Lower lobe of right lung (tissue), 2 donors: ENCODE results near the gene PIK3CA. TPM values are rescaled to one million over a fixed set of nuclear protein-coding genes. Genes with fewer than 3 reads are reported as not detected.

Experiments
- ATAC-seq, 2 donors: fragments of 200-7000 bp; cut with Tn5 transposase; one replicate each; pipeline ENCODE4 v1.9.1; 2020 to 2022; ENCODE audit warnings: mild to moderate bottlenecking in 2 of 2, moderate library complexity in 2 of 2
- DNase-seq: peaks from one replicate; pipeline ENCODE4 v3.0.0-alpha.2; 2020
- H3K27ac ChIP-seq: fragments of 200-600 bp; one replicate; pipeline ENCODE4 v1.8.0; 2022
- H3K27me3 ChIP-seq: fragments of 200-600 bp; one replicate; pipeline ENCODE4 v1.8.0; 2022; ENCODE audit warnings: low read depth
- H3K36me3 ChIP-seq: fragments of 200-600 bp; one replicate; pipeline ENCODE4 v1.8.0; 2022; ENCODE audit warnings: mild to moderate bottlenecking
- H3K4me1 ChIP-seq: fragments of 200-600 bp; one replicate; pipeline ENCODE4 v1.8.0; 2022
- H3K4me3 ChIP-seq: fragments of 200-600 bp; one replicate; pipeline ENCODE4 v1.8.0; 2022; ENCODE audit warnings: mild to moderate bottlenecking
- H3K9me3 ChIP-seq: fragments of 200-600 bp; one replicate; pipeline ENCODE4 v1.8.0; 2022
- intact Hi-C: fragments of 100-400 bp; cut with DNase I; formaldehyde crosslinking; loops from one replicate; pipeline ENCODE4 v1.11.0; 2022
- long read RNA-seq: library from polyadenylated mRNA; unstranded; transcript quantifications from one replicate; pipeline ENCODE4 v2.0.0, GENCODE V29; 2021
- total RNA-seq: library from RNA; stranded (reverse); fragmentation: NEBNext Ultra II Directional; extraction: Animal tissue kit (Norgen Biotek cat#: 25700); gene quantifications from one replicate; pipeline ENCODE4 v1.2.1, GENCODE V29; 2021
- TF ChIP-seq, protein P1 (sequence below): fragments of 200-600 bp; IDR thresholded peaks from one replicate; pipeline ENCODE4 v1.8.0; 2022; ENCODE audit warnings: antibody characterized with exemption, mild to moderate bottlenecking
- donor health status: DM: no; HTN: yes; CAD: no; lungs with severe emphysema.

PIK3CA gene
- 33.5 TPM for total RNA-seq
- long read RNA-seq, full-length matches to known transcripts: 16 of 31 reads
- long read RNA-seq, partial matches to known transcripts: 10 of 31 reads
- long read RNA-seq, other reads (novel, unspliced or antisense): 5 of 31 reads

GRCh38 chr3:179147873-179148615 lies at the start of gene PIK3CA:
TSS of gene PIK3CA (plus strand) at chr3:179148357. CDS start at chr3:179198826, 50,469 bp downstream.
- Histone ChIP-seq H3K4me3 (peak within 1 kb of the TSS; percentile 94), H3K9me3 (no peaks in the 10 kb centered on the region), H3K27ac (peak within 1 kb of the TSS; percentile 98), H3K27me3 (no peaks in the 10 kb centered on the region), H3K4me1 (peaks cover 22% of the 10 kb centered on the region), H3K36me3 (no peaks in the 10 kb centered on the region)
- TF ChIP-seq, protein P1, sequence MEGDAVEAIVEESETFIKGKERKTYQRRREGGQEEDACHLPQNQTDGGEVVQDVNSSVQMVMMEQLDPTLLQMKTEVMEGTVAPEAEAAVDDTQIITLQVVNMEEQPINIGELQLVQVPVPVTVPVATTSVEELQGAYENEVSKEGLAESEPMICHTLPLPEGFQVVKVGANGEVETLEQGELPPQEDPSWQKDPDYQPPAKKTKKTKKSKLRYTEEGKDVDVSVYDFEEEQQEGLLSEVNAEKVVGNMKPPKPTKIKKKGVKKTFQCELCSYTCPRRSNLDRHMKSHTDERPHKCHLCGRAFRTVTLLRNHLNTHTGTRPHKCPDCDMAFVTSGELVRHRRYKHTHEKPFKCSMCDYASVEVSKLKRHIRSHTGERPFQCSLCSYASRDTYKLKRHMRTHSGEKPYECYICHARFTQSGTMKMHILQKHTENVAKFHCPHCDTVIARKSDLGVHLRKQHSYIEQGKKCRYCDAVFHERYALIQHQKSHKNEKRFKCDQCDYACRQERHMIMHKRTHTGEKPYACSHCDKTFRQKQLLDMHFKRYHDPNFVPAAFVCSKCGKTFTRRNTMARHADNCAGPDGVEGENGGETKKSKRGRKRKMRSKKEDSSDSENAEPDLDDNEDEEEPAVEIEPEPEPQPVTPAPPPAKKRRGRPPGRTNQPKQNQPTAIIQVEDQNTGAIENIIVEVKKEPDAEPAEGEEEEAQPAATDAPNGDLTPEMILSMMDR: no peak
- ATAC-seq (peak; percentile 94 to 96), DNase-seq (peak; percentile 95)
- intact Hi-C loops: no loop called here

DNA sequence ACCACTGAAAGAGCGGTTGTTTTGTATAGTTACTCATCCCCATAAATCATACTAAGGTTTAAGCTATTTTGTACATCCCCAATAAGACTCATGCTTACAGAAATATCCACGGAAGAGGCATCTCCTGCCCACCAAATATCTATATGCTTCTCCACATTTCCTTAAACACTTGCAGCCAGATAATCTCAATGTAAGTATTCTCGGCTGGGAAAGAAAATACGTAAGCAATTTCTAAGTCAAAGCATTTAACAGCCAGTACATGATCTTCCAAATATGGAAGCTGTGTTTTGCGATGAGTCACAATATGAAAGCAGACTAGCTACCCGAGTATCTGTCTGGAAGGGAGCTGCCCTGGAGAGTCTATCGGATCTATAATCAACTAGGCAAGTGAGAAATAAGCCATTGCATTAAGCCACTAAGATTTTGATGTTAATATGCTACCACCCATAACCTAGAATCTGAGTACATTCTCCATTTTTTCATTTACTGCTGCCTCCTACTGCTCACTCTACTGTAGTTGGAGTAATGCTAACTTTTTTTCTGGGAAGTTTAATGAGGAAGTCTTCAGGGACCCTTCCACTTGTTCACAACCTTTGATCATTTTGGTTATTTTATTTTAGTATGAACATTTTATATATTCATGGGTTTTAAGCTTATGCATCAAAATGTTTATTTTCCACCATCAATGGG lies 49.6 kb upstream of the PIK3CA start:
- no peak overlapping the region for H3K4me3 ChIP-seq
- DNase-seq: no peak
- ATAC-seq: no peak
- no peaks in the 10 kb centered on the region for H3K27me3 ChIP-seq
- TF ChIP-seq, protein P1: no peak
- H3K4me1 ChIP-seq: no peaks in the 10 kb centered on the region
- H3K27ac ChIP-seq: no peak overlapping the region
- no peaks in the 10 kb centered on the region for H3K36me3 ChIP-seq
- H3K9me3 ChIP-seq: no peaks in the 10 kb centered on the region
- intact Hi-C loops: no loop called here

GRCh38 chr3:179100652-179101051 lies 47.5 kb upstream of the PIK3CA start:
- no peak overlapping the region for H3K4me3 ChIP-seq
- intact Hi-C loops: no loop called here
- H3K9me3 ChIP-seq: no peaks in the 10 kb centered on the region
- ATAC-seq (no peak), DNase-seq (no peak)
- H3K27me3 ChIP-seq: no peaks in the 10 kb centered on the region
- no peaks in the 10 kb centered on the region for H3K4me1 ChIP-seq
- TF ChIP-seq, protein P1: no peak
- H3K36me3 ChIP-seq: no peaks in the 10 kb centered on the region
- H3K27ac ChIP-seq: no peak overlapping the region

DNA sequence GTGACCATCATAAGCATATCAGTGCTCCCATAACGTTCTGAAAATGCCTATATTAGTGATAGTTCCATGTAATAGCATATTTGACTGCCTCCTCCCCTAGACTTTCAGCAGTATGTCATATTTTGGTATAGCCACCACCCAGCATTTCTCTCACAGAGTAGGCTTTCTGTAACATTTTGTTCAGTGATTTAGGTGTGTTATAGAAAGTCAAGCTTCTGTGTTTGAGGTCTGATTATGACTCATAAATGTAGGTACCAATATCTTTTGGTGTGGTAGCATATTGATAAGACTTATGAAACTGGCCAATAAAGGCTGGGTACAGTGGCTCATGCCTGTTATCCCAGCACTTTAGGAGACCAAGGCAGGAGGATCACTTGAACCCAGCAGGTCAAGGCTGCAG lies 42.3 kb upstream of the PIK3CA start:
- Histone ChIP-seq H3K27me3 (no peaks in the 10 kb centered on the region), H3K36me3 (no peaks in the 10 kb centered on the region), H3K27ac (no peak overlapping the region), H3K4me3 (no peak overlapping the region), H3K4me1 (no peaks in the 10 kb centered on the region), H3K9me3 (no peaks in the 10 kb centered on the region)
- DNase-seq (no peak), ATAC-seq (no peak)
- intact Hi-C loops: no loop called here
- TF ChIP-seq, protein P1: no peak

DNA sequence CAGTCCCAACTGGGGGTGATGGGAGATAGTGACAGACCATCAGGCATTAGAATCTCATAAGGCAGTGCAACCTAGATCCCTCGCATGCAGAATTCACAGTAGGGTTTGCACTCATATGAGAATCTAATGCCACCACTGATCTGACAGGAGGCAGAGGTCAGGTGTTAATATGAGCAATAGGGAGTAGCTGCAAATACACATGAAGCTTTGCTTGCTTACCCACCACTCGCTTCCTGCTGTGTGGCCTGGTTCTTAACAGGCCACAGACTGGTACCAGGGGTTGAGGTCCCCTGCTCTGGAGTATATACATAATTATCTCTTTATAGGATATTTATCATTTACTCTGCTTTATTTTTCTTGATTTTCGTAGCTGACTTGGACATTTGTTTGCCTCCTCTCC lies 40.5 kb upstream of the PIK3CA start:
- intact Hi-C loops: no loop called here
- no peak overlapping the region for H3K4me3 ChIP-seq
- TF ChIP-seq, protein P1: no peak

More for the DNA sequence above, 40.5 kb upstream of the PIK3CA start:
- no peak overlapping the region for H3K27ac ChIP-seq
- no peaks in the 10 kb centered on the region for H3K4me1 ChIP-seq
- H3K9me3 ChIP-seq: no peaks in the 10 kb centered on the region
- H3K27me3 ChIP-seq: no peaks in the 10 kb centered on the region
- DNase-seq: no peak
- H3K36me3 ChIP-seq: no peaks in the 10 kb centered on the region
- ATAC-seq: no peak
